Esophagus squamous epithelium (tissue), 5 donors: Measurements from ENCODE around the gene MAGIX. TPM values are rescaled to one million over a fixed set of nuclear protein-coding genes. Genes with fewer than 3 reads are reported as not detected.
A peak's percentile ranks its signal among the peaks of the same experiment; 100 is the strongest.

Experiments used
- DNase-seq: peaks from one replicate; lab custom pipeline; 2025; lab: John Stamatoyannopoulos, UW
- H3K27ac ChIP-seq, 4 donors: fragments of 200-600 bp; sonication (generic); one replicate each; pipeline ENCODE4 v1.5.1; 2016 to 2019; ENCODE audit warnings: mild to moderate bottlenecking in 1 of 4
- H3K27me3 ChIP-seq, 4 donors: fragments of 200-600 bp; sonication (generic); 1 replicate in 3 of 4; 2 replicates in 1 of 4; pipeline versions ENCODE4 v1.5.1 to v1.6.0; 2017 to 2021; ENCODE audit warnings: antibody characterized with exemption in 1 of 4
- H3K36me3 ChIP-seq, 3 donors: fragments of 200-600 bp; sonication (generic); one replicate each; pipeline ENCODE4 v1.5.1; 2016 to 2019
- H3K4me1 ChIP-seq, 3 donors: fragments of 200-600 bp; sonication (generic); one replicate each; pipeline ENCODE4 v1.5.1; 2017 to 2019
- H3K4me3 ChIP-seq, 4 donors: fragments of 200-600 bp; sonication (generic); 1 replicate in 3 of 4; 2 replicates in 1 of 4; pipeline ENCODE4 v1.5.1; 2016 to 2019; ENCODE audit warnings: mild to moderate bottlenecking in 2 of 4, moderate library complexity in 1 of 4
- H3K9me3 ChIP-seq, 3 donors: fragments of 200-600 bp; sonication (generic); one replicate each; pipeline ENCODE4 v1.5.1; 2016 to 2019
- CTCF ChIP-seq, 6 experiments: fragments of 450-650 bp in 4 of 6; fragments of 200-600 bp in 2 of 6; sonication (generic) in 2 of 6; IDR thresholded peaks; one replicate each; pipeline ENCODE4 v1.5.1; 2016 to 2019; ENCODE audit warnings: antibody characterized with exemption in 6 of 6, mild to moderate bottlenecking in 4 of 6, moderate library complexity in 4 of 6
- POLR2A ChIP-seq, 4 donors: fragments of 450-650 bp; IDR thresholded peaks; one replicate each; pipeline ENCODE4 v1.6.1; 2017; ENCODE audit warnings: antibody characterized with exemption in 4 of 4, mild to moderate bottlenecking in 4 of 4, moderate library complexity in 3 of 4
- WGBS, 2 donors: methylation state at CpG; one replicate each; pipeline ENCODE4 v1.1.5; 2018; 5-methylcytosine and 5-hydroxymethylcytosine counted together
- intact Hi-C: fragments of 100-400 bp; cut with DNase I; formaldehyde crosslinking; loops from one replicate; pipeline ENCODE4 v1.15.0; 2022
- total RNA-seq, 4 donors: library from RNA; depleted of rRNA; stranded (reverse); fragments of >200 nt; gene quantifications; one replicate each; pipeline ENCODE4 v1.1.0, GENCODE V29; 2016
- donor health status: DM: yes; HTN: yes; CAD: no.

MAGIX gene
- total RNA-seq, 4 donors from 2014 or later = 5.1 to 15.0 (median 8.5) TPM

GRCh38 chrX:49177338-49177833 is 14.8 kb downstream of the MAGIX start:
- H3K27ac ChIP-seq = peak overlapping the region; percentile 81 to 96 (median 90)
- peaks cover 0 to 57% (median 7%) of the 10 kb centered on the region in 3 donors for H3K4me1 ChIP-seq
- intact Hi-C loops = no loop called here
- WGBS, 2 donors = 20 to 62% methylated on average over 2 of the region's 4 CpGs
- H3K9me3 ChIP-seq = no peaks in the 10 kb centered on the region
- no peak for DNase-seq
- H3K36me3 ChIP-seq = peaks cover 0 to 73% (median 0%) of the 10 kb centered on the region in 3 donors
- TF ChIP-seq POLR2A (IDR thresholded peaks at IDR 0.05) (no peak), CTCF (IDR thresholded peaks at IDR 0.05) (peak in 2 of 6 experiments; percentile 5 to 11)
- no peak overlapping the region for H3K4me3 ChIP-seq
- no peaks in the 10 kb centered on the region for H3K27me3 ChIP-seq

- TF ChIP-seq CTCF (IDR thresholded peaks at IDR 0.05) (no peak), POLR2A (IDR thresholded peaks at IDR 0.05) (no peak)
- Histone ChIP-seq H3K9me3 (no peaks in the 10 kb centered on the region), H3K36me3 (peaks cover 0 to 79% (median 0%) of the 10 kb centered on the region in 3 donors), H3K4me1 (peaks cover 0 to 53% (median 7%) of the 10 kb centered on the region in 3 donors), H3K27ac (peak overlapping the region; percentile 81 to 96 (median 90)), H3K4me3 (no peak overlapping the region), H3K27me3 (no peaks in the 10 kb centered on the region)
- no peak for DNase-seq
- intact Hi-C loops = no loop called here
- WGBS, 2 donors = 98% methylated on average over 9 of the region's 23 CpGs; no CpG with 5 or more reads in 1 of the 2 donors
Measured at GRCh38 chrX:49177873-49178480, 15.4 kb downstream of the MAGIX start.

- 83 to 100% methylated on average over 1 of the region's 3 CpGs for WGBS, 2 donors
- H3K4me1 ChIP-seq = peaks cover 0 to 52% (median 3%) of the 10 kb centered on the region in 3 donors
- H3K4me3 ChIP-seq = no peak overlapping the region
- intact Hi-C loops = no loop called here
- peaks cover 0 to 81% (median 2%) of the 10 kb centered on the region in 3 donors for H3K36me3 ChIP-seq
- peak overlapping the region; percentile 81 to 96 (median 90) for H3K27ac ChIP-seq
- TF ChIP-seq POLR2A (IDR thresholded peaks at IDR 0.05) (no peak), CTCF (IDR thresholded peaks at IDR 0.05) (no peak)
- DNase-seq = no peak
- no peaks in the 10 kb centered on the region for H3K27me3 ChIP-seq
- no peaks in the 10 kb centered on the region for H3K9me3 ChIP-seq
Measured at GRCh38 chrX:49178537-49178936, 16.0 kb downstream of the MAGIX start.

GRCh38 chrX:49179358-49179757 is 16.8 kb downstream of the MAGIX start:
- Histone ChIP-seq H3K27me3 (no peaks in the 10 kb centered on the region), H3K4me3 (no peak overlapping the region), H3K4me1 (peaks cover 0 to 52% (median 3%) of the 10 kb centered on the region in 3 donors), H3K9me3 (no peaks in the 10 kb centered on the region), H3K27ac (peak overlapping the region in 1 of 4 donors; percentile 96), H3K36me3 (peaks cover 0 to 76% (median 6%) of the 10 kb centered on the region in 3 donors)
- WGBS, 2 donors = 65% methylated on average over 2 of the region's 2 CpGs; no CpG with 5 or more reads in 1 of the 2 donors
- DNase-seq = no peak
- intact Hi-C loops = no loop called here
- TF ChIP-seq CTCF (IDR thresholded peaks at IDR 0.05) = no peak
- TF ChIP-seq POLR2A (IDR thresholded peaks at IDR 0.05) = no peak

- 0 to 55% methylated on average over 1 to 5 of the region's 18 CpGs for WGBS, 2 donors
Measured at GRCh38 chrX:49183701-49184281, 21.2 kb downstream of the MAGIX start.

More at GRCh38 chrX:49183701-49184281, 21.2 kb downstream of the MAGIX start:
- peak overlapping the region in 3 of 4 donors; percentile 56 to 75 (median 62) for H3K4me3 ChIP-seq
- no peaks in the 10 kb centered on the region for H3K27me3 ChIP-seq
- H3K4me1 ChIP-seq = peaks cover 0 to 49% (median 5%) of the 10 kb centered on the region in 3 donors
- intact Hi-C loops = no loop called here
- TF ChIP-seq CTCF (IDR thresholded peaks at IDR 0.05) (no peak), POLR2A (IDR thresholded peaks at IDR 0.05) (no peak)
- DNase-seq = no peak
- peak overlapping the region; percentile 59 to 90 (median 86) for H3K27ac ChIP-seq
- H3K9me3 ChIP-seq = no peaks in the 10 kb centered on the region
- H3K36me3 ChIP-seq = peaks cover 0 to 46% (median 6%) of the 10 kb centered on the region in 3 donors
